Urothelium cell line (cell line): ENCODE measurements around the gene TXNDC17.
A peak's percentile ranks its signal among the peaks of the same experiment; 100 is the strongest.
"Not testable (repeated sequence)": the region's sequence is repeated elsewhere in the genome, so short reads cannot be mapped to it uniquely, and the experiment has no call there.

Source experiments
- DNase-seq: peaks from one replicate; pipeline ENCODE4 v3.0.0; 2011; ENCODE audit warnings: low spot score, mixed read lengths
- FAIRE-seq: peaks from 2 replicates; lab custom pipeline; 2011; peaks lifted over from hg19 to GRCh38; lab: Jason Lieb, UNC

TXNDC17 gene

DNA sequence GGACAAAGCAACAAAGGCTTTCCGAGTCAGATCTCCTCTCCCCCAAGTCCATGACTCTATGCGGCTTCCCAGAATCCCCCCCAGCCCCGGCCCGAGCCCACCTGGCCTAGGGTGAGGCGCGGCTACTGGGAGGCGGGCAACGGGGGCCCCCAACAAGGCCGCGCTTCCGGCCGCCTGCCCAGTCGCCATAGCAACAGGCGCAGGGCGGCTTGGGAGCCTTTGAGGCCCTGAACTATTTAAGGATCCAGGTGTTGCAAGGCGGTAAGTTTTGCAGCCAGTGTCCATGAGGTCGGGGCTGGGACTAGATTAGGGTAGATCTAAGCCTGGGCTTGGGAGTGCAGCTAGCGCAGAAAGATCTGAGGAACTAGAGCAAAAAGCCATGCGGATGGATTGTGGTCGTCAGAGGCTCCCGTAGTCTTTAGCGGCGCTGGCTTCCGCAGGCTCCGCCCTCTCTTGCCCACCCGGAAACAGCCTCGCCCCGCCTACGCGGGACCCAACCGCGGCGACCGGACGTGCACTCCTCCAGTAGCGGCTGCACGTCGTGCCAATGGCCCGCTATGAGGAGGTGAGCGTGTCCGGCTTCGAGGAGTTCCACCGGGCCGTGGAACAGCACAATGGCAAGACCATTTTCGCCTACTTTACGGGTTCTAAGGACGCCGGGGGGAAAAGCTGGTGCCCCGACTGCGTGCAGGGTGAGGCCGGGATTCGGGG is at the start of gene TXNDC17, which contains the start of gene KIAA0753:
Gene TXNDC17, plus strand, starts transcription at position 525 of the 711 bp plus-strand sequence. Its CDS starts 23 bp downstream, at position 548.
Gene KIAA0753, minus strand, starts transcription at position 176 of the 711 bp plus-strand sequence. CDS start 5,608 bp downstream, outside the sequence.
- peak; percentile 27 for FAIRE-seq
- DNase-seq: peak; percentile 90

DNA sequence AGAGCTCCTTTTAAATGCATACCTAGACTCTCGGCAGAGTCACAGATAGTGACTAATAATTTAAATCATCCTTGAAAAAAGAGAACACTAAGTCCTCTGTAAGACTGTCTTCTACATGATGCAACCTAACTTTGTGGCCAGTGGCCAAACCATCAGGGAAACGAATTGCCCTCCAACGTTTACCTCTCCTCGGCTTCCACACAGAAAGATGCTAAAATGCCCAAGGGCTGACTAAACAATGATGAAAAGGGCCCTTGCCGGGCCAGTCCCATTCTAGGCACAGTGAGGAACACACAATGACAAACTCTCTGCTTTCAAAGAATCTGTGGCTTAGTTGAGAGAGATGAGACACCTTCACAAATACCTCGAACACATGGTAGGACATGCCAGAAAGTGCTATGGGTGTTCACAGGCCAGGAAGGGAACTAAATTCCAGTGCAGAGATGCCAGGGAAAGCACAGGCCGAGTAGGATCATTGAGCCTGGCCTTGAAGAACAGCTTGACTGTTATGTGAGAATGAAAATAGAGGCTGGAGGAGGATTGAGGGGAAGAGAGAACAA is 49.2 kb upstream of the TXNDC17 start:
- peak; percentile 46 for DNase-seq
- FAIRE-seq: no peak

DNA sequence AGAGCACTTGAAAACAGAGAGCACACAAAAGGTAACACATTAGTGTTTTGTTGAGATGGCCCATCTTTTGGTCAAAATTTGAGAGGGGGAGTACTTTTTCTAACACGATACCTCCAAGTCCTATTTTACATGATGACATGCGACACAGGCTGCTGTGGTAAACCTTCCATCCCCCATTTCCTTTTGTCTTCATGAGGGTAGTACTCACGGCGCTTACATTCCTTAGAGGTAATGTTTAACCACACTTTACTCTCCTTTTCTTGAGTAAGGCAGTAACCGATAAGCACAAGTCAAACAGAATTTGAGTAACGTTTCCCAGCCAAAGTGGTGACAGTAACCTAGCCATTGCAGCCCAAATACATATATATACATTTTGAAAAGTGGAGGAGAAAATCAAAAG is 48.7 kb upstream of the TXNDC17 start:
- DNase-seq: no peak

DNA sequence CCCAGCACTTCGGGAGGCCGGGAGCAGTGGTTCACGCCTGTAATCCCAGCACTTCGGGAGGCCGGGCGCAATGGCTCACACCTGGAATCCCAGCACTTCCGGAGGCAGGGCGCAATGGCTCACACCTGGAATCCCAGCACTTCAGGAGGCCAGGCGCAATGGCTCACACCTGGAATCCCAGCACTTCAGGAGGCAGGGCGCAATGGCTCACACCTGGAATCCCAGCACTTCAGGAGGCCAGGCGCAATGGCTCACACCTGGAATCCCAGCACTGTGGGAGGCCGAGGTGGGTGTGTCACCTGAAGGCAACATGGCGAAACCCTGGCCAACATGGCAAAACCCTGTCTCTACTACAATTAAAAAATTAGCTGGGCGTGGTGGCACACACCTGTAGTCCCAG is 47.5 kb upstream of the TXNDC17 start:
- FAIRE-seq, DNase-seq: not testable (repeated sequence)

More for the DNA sequence above, 48.7 kb upstream of the TXNDC17 start:
- no peak for FAIRE-seq

DNA sequence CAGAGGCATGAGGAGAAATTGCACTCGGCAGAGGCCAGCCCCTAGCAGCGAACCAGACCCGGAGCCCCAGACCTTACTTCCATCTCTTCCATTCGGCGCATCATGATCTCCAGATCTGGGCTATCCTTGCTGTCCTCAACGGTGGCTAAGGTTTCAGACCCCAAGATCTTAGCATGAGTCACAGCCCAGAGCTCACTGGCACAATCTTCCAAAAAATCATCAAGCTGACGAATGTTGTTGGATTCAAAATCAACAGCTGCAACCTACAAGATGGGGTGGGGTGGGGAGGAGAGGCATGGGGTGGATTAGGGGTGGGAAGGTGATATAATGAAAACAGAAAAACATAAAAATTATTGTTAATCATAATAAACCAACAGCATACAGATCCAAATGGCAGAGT is 44.8 kb upstream of the TXNDC17 start:
- FAIRE-seq (no peak), DNase-seq (no peak)

DNA sequence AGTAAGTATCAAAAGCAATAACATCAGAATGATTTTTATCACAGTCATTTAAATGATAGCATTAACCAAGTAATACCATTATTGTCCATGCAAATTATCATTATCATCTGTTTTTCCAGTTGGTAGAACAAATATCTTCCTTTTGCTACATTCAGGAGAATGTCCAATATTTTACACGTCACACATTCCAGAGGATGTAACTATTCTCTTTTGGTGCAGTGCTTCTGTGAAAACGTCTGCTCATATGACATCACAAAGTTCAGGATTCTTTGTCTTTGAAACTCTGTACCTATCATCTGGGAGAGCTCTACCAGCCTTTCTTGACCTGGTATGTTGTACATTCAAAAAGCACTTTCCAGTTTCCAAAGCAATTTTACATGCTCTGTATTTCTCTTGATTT is 44.3 kb upstream of the TXNDC17 start:
- DNase-seq (no peak), FAIRE-seq (no peak)

DNA sequence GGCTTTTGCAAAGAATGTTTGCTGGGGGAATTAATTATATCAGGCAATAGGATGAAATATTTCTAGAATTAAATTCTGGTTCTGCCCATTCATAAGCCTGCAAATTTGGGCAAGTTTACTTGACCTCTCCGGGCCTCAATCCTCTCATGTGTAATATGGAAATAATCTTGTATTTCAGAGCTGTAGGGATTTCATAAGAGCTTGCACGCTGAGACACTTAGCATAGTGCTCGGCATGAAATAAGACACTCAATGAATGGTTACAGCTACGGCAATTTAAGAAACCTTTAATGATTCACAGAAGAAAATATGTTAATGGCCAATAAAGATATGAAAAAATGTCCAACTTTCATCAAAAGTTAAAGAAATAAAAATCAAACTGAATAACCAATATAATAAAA is 43.9 kb upstream of the TXNDC17 start:
- DNase-seq (no peak), FAIRE-seq (no peak)

DNA sequence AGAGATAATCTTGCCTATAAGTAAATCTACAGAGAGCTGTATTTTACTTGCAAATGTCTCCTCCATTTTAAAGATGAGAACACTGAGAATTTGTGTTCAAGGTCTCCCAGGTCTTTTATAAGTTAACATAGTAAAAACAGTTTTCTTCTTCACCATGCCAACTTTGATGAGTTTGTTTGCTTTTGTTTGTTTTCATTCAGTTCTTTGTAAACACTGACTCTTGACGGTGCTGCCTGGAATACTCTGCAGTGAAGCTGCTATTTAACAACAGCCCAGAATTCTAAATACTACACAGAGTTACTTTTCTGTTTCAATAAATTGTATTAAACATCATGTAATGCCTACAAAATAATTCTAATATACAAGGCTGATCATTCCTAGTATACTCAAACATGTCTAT is 43.1 kb upstream of the TXNDC17 start:
- FAIRE-seq: no peak
- DNase-seq: no peak

DNA sequence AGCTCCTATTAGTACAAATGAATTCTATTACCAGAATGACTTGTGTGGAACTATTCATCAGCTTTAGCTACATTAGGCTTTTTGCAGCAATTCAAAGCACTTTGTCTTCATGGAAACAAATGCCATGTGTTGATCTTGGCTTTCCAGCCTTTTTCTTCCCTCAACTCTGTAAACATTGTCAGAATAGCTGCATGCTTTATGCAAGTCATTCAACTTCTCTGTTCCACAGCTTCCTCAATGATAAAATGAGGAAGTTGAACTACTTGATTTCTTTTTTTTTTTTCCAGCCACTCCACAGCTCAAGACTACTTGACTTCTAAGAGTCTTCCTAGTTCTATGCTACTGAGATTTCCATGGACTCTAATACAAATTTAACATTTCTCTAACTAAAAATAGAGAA is 41.5 kb upstream of the TXNDC17 start:
- FAIRE-seq: no peak
- no peak for DNase-seq

DNA sequence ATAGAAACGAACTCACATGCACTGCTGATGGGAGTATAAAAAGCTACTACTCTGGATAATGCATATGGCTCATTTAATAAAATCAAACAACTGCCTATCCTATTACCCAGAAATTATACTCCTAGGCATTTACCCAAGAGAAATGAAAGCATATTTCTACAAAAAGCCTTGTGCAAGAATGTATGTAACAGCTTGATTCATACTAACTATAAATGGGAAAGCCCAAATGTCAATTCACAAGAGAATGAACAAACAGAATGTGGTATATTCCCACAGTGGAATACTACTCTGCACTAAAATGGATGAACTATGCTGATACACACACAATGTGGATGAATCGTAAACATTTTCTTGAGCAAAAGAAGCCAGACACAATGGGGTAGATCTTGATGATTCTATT is 38.7 kb upstream of the TXNDC17 start:
- no peak for FAIRE-seq

DNA sequence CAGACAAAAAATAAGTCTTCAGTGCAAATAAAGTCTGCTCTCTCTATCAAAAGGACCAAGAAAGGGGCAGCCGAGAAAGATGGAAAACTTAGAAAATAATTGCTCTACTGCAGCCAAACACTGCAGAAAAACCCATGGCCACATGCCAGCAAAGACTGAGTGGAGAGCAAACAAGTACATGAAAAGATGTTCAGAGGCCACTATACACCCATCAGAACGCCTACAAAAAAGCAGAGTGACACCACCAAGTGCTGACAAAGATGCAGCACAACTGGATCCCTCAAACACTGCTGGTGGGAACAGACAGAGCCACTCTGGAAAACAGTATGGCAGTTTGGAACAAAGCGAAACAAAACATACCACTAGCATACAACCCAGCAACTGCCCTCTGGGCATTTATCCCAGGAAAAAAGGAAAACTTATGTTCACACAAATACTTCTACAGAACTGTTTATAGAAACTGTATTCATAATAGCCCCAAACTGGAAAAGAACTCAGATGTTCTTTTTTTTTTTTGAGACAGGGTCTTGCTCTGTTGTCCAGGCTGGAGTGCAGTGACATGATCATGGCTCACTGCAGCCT is 37.0 kb upstream of the TXNDC17 start:
- no peak for DNase-seq
- FAIRE-seq: no peak

More for the DNA sequence above, 38.7 kb upstream of the TXNDC17 start:
- DNase-seq: no peak

DNA sequence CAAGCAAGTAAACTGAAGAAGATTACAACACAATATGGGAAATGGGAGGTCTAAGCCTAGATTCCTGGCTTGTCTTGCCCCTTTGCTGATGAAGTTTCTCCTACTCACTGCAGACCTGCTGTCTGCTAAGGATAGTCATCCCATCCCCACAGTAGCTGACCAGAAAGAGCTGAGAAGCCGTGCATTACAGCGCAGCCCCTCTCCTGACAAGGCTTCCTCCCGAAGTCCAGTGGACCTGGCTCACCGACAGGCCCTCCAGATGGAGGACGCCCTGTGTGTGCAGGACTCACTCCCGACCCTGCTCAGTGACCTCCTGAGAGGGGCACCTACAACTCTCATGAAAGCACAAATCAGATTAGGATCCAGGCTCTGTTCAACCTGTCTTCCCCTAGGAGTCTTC is 35.7 kb upstream of the TXNDC17 start:
- DNase-seq (no peak), FAIRE-seq (no peak)

DNA sequence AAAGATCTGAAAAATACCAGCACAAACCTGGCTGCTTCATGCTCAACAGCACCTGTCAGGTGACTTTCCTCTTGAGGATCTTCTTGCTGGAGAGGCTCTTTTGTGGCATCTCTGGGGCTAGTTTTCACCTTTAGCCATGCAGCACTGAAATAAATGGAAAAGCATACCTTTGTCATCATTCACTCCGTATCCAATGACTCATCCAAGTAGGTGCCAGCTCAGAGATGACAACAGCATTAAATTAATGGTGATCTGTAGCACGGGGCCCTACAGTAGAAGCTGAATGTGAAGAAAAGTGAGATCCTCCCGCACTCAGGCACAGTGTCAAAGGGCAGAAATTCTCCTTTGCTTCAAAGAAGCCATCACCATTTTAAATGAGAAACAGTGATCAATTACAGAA is 32.5 kb upstream of the TXNDC17 start:
- DNase-seq (peak; percentile 35), FAIRE-seq (no peak)

DNA sequence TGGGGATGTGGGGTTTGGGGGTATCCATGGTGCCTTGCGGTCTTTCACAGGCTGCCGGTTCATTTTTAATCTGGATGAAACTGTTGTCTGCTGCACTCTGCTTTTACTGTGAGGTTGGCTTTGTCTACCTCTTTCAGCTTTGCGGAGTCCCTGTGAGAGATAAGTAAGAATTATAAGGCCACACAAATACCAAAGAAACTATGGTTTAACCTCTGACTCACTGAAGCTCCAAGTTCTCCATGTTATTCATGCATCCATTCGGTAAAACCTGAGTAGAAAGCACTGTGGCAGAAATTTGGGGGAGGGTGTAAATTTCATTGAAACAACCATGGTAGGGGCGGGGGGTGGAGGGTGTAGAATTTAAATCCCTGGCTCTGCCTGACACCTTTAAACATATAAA is 30.8 kb upstream of the TXNDC17 start:
- FAIRE-seq: no peak
- no peak for DNase-seq

DNA sequence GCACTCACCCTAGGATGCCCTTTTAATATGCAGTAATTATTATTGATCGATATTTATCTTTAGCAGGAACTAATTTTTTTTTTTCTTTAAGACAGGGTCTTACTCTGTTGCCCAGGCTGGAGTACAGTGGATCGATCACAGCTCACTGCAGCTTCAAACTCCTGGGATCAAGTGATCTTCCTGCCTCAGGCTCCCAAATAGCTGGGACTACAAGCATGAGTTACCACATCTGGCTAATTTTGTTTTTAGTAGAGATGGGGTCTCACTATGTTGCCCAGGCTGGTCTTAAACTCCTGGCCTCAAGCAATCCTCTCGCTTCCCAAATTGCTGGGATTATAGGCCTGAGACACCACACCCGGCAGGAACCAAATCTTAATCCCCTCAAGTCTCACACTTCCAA is 29.6 kb upstream of the TXNDC17 start:
- DNase-seq (no peak), FAIRE-seq (no peak)

DNA sequence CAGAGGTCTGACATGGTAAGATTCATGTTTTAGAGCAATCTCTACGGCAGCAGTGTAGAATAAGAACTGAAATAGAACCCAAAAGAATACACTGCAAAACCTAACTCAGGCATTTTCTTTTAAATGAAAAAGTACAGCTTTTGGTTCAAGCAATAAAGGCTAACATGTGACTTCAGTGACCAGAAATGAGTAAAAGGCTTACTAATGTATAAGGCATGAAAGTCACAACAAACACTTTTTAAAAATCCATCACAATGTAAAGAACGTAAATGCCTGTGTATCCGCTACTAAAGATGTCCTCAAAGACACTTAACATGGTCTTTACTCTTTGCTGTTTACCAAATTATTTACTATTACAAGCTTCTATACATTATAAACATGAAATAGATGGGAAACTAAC is 16.9 kb upstream of the TXNDC17 start:
- FAIRE-seq (no peak), DNase-seq (no peak)

DNA sequence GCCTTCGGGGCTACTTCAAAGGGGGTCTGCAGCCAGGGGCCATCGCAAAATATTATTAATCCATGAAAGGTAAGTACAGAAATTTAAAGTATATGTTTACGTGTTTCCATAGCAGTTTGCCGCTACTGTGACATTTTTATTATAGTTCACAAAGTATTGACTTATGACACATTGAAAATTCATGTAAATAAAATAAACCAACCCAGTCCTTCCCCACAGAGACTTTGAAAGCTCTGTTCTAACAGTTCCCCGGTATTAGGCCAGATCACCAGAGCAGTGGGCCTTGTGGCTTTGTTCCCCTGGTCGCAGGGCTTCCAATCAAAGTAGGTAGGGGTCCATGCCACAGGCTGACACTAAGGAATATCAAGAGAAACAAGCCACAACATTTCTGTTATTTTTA is 14.2 kb upstream of the TXNDC17 start:
- no peak for FAIRE-seq
- DNase-seq: no peak

DNA sequence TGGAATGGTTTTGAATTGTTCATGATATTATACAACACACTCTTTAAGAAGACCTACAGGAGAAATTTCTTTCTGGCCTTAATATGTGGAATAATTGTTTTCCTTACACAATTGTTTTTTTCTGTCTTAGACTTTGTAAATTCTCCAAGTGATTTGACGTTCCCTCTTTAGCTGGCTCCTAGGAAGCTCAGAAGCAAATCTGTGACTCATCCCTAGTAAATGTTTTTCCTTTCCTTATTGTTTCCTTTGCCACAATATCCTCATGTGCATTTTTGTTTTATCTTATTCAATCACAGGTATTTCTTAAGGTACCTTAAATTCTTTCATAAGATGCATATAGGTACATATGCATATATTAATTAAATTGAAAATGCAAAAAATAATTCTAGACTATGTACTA is 13.8 kb upstream of the TXNDC17 start:
- no peak for DNase-seq
- no peak for FAIRE-seq

DNA sequence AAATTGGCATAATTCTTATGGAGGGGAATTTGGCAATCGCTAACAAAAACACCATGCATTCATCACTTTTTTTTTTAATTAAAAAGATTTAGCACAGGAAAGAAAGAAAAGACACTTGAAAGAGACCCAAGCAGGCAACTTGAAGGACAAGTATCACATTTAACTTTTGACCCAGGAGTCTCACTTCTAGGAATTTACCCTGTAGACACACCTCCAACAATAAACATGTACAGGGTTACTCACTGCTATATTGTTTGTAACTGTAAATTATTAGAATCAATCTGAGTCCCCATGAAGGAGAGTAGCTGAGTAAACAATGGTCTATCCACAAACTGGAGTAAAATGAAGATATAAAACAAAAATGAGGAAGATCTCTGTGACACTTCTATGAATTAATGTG is 10.5 kb upstream of the TXNDC17 start:
- FAIRE-seq (no peak), DNase-seq (no peak)

DNA sequence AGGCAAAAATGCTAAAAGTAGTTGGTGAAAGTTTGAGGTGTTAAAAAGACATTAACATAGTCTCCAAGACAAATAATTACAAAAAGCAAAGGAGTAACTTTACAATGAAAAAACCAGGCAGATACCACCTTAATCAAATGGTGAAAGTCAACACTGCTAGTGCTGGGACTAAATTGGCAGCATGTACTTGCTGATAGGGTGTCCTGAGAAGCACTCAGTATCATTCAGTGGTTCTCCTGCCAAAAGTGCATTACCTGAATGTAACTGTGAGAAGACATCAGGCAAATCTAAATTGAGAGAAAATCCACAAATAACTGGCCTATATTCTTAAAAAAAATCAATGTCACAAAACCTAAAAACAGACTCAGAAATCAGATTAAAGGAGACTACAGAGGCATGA is 8.3 kb upstream of the TXNDC17 start:
- DNase-seq (no peak), FAIRE-seq (no peak)

DNA sequence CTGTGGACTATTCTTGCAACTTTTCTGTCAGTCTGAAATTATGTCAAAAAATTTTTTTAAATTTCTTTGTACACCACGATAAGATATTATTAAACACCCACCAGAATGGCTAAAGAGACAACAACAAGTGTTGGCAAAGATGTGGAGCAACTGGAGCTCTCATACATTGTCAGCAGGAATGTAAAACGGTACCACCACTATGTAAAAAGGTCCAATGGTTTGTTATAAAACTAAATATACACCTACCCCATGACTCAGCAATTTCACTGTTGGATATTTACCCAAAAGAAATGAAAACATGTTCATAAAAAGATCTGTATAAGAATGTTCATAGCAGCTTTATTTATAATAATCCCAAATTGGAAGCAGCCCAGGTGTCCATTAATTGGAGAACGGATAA is 7.6 kb upstream of the TXNDC17 start:
- no peak for DNase-seq
- no peak for FAIRE-seq

DNA sequence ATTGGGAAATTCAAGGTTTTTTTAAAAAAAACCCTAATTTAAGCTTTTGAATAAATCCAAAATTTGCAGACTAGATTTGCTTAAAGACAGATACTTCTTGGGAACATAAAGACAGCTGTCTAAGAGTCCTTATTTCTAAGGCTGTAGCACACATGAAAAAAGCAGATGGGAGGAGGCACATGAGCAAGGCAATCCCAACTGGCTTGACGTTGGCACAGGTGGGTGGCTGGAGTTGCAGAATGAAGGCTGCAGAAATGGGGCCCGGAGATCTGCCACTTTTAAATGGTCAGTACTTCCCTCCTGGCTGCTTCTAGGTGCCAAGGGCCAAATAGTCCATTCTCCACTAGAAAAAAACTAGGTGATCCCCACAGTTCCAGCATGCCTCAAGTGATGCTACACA is 4.8 kb upstream of the TXNDC17 start:
- DNase-seq: no peak
- FAIRE-seq: no peak
